ENCODE measurements around the gene TIMP3. TPM values are rescaled to one million over a fixed set of nuclear protein-coding genes. Genes with fewer than 3 reads are reported as not detected.
A peak's percentile ranks its signal among the peaks of the same experiment; 100 is the strongest.

TIMP3 gene
- total RNA-seq, 1 donor from 2014 or later, result 116 TPM

DNA sequence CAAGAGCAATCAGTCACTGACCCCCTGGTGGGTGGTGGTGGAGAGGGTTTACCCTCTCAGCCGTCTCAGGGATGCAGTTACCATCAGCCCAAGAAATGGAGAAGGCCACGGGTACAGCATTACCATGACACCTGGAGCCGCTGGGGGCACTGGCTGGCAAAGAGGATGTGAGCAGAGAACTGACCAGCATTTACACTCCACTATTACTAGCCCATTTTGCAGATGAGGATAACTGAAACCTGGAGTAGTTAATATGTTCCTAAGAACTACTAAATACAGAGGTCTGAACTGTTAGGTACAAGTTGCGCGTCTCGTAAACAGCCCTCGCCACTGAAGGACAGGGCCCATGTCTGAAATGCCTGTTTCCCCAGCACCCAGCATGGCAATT lies 79.0 kb downstream of the TIMP3 start:
- DNase-seq (ENCODE audit: low read depth in 2 of 2), result no peak

DNA sequence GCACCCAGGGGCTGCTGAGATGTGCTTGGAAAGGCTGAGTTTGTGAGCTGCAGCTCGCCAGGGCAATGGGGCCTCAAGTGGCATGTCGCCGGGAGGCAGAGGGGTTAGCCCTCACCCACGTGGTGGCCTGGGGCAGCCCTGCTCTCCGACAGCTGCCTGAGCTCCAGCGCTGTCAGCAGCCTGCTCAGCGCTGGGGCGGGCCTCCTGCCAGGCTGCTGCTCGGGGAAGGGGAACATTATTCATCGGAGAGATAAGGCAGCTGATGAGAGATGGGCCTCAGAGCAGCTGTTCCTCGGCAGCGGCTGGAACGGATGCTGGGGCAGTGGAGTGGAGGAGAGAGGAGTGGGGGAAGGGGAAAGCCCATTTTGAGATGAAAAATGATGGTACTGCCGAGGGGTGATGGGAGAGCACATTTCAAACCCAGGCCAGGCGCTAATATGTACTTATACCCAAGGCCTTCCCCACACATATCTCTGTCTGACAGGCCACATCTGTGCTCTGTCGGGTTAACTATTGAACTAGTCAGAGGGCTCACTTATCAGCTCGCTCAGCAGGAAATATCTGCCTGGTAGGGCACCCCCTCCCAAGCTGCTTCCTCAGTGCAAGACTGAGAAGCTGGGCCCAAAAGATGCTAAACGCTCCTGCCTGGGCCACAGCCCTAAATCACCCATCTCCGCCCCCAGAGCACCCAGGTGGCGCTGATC lies 79.5 kb downstream of the TIMP3 start:
- peak; percentile 77 to 90 for DNase-seq (ENCODE audit: low read depth in 2 of 2)

GRCh38 chr22:32882360-32882755 lies 80.9 kb downstream of the TIMP3 start:
- no peak for DNase-seq (ENCODE audit: low read depth in 2 of 2)

- DNase-seq (ENCODE audit: low read depth in 2 of 2), result no peak
These were observed 81.4 kb downstream of the TIMP3 start for GRCh38 chr22:32882774-32883530.

GRCh38 chr22:32887324-32887980 lies 85.9 kb downstream of the TIMP3 start:
- DNase-seq (ENCODE audit: low read depth in 2 of 2), result no peak

GRCh38 chr22:32888976-32889375 lies 87.5 kb downstream of the TIMP3 start:
- DNase-seq (ENCODE audit: low read depth in 2 of 2), result no peak

- DNase-seq (ENCODE audit: low read depth in 2 of 2), result no peak
These were observed 95.4 kb downstream of the TIMP3 start for GRCh38 chr22:32896891-32897290.

DNA sequence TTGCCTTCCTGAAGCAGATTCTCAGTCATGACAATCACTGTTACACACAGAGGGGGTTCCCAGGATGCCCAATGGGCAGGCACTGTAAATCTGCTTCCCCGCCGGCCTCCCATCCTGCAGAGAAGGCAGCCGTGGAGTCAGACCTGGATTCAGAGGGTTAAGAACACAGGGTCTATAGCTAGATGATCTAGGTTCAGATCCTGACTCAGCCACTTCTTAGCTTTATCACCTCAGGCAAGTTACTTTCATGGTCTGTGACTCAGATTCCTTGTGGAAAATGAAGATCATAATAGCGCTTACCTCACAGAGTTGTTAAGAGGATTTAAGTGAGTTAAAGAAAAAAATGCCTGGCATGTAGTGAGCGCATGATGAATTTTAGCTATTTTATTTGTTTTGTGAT lies 95.9 kb downstream of the TIMP3 start:
- DNase-seq (ENCODE audit: low read depth in 2 of 2), result no peak

DNA sequence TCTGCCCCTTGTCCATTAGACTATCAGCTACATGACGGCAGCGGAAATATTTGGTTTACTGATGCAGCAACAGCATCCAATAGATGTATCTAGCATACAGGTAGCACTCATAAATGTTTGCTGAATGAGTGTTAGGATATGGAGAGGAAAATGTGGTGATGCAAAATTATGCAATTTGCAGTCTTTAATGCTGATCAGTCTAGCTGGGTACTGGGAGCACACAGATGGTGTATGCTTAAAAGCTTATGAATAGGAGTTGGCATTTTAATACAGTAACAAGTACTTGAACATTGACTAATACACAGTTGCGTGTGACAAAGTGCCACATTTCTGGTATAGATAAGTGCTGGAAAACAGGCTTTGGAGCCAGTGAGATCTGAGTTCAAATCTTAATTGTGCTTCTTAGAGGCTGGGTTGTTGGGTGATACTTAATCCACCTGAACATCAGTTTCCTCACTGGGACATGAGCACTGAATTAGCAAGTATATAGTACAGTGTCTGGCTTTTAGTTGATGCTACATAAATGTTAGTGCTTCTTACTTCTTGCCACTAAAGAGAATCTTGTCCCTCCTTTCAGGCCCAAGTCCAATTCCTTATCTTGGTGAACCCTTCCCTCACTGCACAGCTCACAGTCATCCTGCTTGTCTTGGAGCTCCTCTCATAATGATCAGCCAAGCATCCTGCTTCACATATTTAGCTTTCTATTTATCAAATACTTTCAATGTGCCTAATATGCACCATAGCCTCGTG lies 99.6 kb downstream of the TIMP3 start:
- no peak for DNase-seq (ENCODE audit: low read depth in 2 of 2)

GRCh38 chr22:32901925-32902324 lies 100.4 kb downstream of the TIMP3 start:
- DNase-seq (ENCODE audit: low read depth in 2 of 2), result no peak

DNA sequence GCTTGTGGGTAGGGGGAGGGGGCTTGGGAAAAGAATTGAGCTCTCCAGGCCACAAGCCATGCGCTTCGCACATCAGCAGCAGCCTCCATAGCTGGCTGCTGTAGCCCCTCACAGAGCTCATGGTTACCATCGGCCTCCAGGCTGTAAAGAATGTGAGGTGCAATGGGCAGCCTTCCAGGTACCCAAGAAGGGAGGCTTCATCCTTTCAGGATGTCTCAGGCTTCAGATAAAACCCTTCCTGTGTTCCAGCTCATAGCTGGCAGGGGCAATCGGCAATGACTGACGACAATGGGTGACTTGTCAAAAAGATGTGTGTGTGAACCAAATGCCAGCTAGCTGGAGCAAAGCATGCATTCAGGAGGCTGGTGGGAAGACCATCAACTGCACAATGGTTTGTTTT lies 102.0 kb downstream of the TIMP3 start:
- DNase-seq (ENCODE audit: low read depth in 2 of 2), result no peak

DNA sequence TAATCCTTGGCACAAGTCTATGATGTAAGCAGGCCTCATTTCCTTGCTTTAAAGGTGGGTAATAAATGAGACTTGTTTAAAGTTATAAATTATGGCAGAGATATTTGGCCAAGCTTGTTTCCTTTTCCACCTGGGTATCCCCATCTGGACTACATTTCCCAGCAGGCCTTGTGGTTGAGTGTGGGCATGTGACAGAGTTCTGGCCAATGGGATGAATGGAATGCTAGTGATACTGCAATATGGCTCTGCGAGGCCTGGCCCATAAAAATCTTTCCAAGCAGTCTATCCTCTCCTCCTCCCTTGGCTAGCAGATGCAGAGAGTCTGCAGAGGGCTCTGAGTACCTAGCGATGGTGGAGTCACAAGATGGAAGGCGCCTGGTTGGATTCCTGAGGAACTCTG lies 102.5 kb downstream of the TIMP3 start:
- DNase-seq (ENCODE audit: low read depth in 2 of 2), result peak; percentile 14 to 36

- DNase-seq (ENCODE audit: low read depth in 2 of 2), result no peak
These were observed 103.9 kb downstream of the TIMP3 start for GRCh38 chr22:32905400-32905799.

GRCh38 chr22:32909581-32910428 lies 108.3 kb downstream of the TIMP3 start:
- no peak for DNase-seq (ENCODE audit: low read depth in 2 of 2)

DNA sequence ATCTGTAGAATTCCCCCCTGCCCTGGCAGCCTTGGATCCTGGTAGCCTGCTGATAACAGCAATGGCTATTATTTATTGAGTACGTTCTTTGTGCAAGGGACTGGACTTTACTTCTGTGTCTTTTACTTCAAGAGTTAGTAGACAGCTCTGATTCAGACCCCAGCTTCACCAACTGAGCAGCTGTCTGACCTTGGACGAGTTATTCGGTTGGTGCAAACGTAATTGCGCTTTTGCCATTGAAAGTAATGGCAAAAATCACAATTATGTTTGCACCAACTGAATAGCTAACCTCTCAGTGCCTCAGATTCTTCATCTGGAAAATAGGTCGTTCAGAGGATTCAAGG lies 108.9 kb downstream of the TIMP3 start:
- no peak for DNase-seq (ENCODE audit: low read depth in 2 of 2)

DNA sequence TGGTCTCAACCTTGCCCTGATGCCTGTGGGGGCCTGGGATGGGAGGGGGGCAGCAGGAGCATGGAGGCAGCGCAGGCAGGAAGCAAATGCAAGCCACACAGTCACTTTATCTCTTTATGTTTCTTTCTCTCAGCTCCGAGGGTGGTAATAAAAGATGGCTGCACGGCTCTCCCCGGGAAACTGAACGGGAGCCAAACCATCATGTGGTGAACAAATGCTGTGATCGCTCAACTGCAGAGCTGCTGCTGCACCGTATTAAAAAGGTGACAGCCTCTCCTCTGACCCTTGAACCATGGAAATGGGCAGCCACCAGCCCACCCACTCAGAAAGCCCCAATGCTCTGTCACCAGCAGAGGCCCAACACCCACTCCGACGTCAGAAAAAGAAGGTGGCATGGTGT lies 110.0 kb downstream of the TIMP3 start:
- no peak for DNase-seq (ENCODE audit: low read depth in 2 of 2)
